ENCODE results near the gene COMMD1.

GRCh38 chr2:62074233-62074632 lies 168.8 kb downstream of the COMMD1 start:
- TF ChIP-seq CTCF (IDR thresholded peaks at IDR 0.05 in 4 of 5, conservative IDR thresholded peaks at IDR 0.05 in 1 of 5) (no peak), POLR2A (IDR thresholded peaks at IDR 0.05) (no peak)

All from gastrocnemius medialis (tissue), 4 donors.